GM19438 (cell line): ENCODE measurements around the gene CCND1.

ENCODE experiments used
- ATAC-seq: cut with Tn5 transposase; IDR thresholded peaks from one replicate; pipeline ENCODE4 v1.9.1; 2021; ENCODE audit warnings: low read depth; ENCODE audit not compliant: unreplicated experiment

CCND1 gene

GRCh38 chr11:69639831-69640230 is 1.1 kb upstream of the CCND1 start:
- ATAC-seq: no peak

- no peak for ATAC-seq
These were observed 529 bp upstream of the CCND1 start for GRCh38 chr11:69640260-69640994.

GRCh38 chr11:69641681-69642548 is 959 bp downstream of the CCND1 start:
- ATAC-seq: no peak

GRCh38 chr11:69642549-69642912 is 1.6 kb downstream of the CCND1 start:
- ATAC-seq: no peak

- no peak for ATAC-seq
These were observed 2.1 kb downstream of the CCND1 start for GRCh38 chr11:69642913-69643632.

GRCh38 chr11:69643646-69644045 is 2.7 kb downstream of the CCND1 start:
- no peak for ATAC-seq

GRCh38 chr11:69644071-69644961 is 3.4 kb downstream of the CCND1 start:
- no peak for ATAC-seq

GRCh38 chr11:69644962-69645675 is 4.2 kb downstream of the CCND1 start:
- no peak for ATAC-seq

GRCh38 chr11:69645801-69646492 is 5.0 kb downstream of the CCND1 start:
- no peak for ATAC-seq

- no peak for ATAC-seq
These were observed 5.8 kb downstream of the CCND1 start for GRCh38 chr11:69646493-69647389.

GRCh38 chr11:69647390-69647748 is 6.4 kb downstream of the CCND1 start:
- ATAC-seq: no peak

GRCh38 chr11:69647761-69648497 is 7.0 kb downstream of the CCND1 start:
- ATAC-seq: no peak

- no peak for ATAC-seq
These were observed 8.0 kb downstream of the CCND1 start for GRCh38 chr11:69648679-69649575.

GRCh38 chr11:69649576-69649900 is 8.6 kb downstream of the CCND1 start:
- no peak for ATAC-seq

- no peak for ATAC-seq
These were observed 9.3 kb downstream of the CCND1 start for GRCh38 chr11:69650081-69650831.

- ATAC-seq: no peak
These were observed 9.9 kb downstream of the CCND1 start for GRCh38 chr11:69650832-69651344.
